Peyer's patch (tissue), 4 donors: Measurements from ENCODE around the gene UIMC1.

ENCODE experiments used
- POLR2A ChIP-seq, 2 donors: fragments of 450-650 bp; IDR thresholded peaks; one replicate each; pipeline ENCODE4 v1.5.1; 2017; ENCODE audit warnings: antibody characterized with exemption in 2 of 2, mild to moderate bottlenecking in 2 of 2, moderate library complexity in 2 of 2
- TF ChIP-seq, protein P1 (sequence below), 6 experiments: fragments of 450-650 bp in 4 of 6; fragments of 200-600 bp in 2 of 6; sonication (generic) in 1 of 6; IDR thresholded peaks; one replicate each; pipeline ENCODE4 v1.5.1; 2017 to 2019; ENCODE audit warnings: antibody characterized with exemption in 6 of 6, mild to moderate bottlenecking in 3 of 6, moderate library complexity in 1 of 6

DNA sequence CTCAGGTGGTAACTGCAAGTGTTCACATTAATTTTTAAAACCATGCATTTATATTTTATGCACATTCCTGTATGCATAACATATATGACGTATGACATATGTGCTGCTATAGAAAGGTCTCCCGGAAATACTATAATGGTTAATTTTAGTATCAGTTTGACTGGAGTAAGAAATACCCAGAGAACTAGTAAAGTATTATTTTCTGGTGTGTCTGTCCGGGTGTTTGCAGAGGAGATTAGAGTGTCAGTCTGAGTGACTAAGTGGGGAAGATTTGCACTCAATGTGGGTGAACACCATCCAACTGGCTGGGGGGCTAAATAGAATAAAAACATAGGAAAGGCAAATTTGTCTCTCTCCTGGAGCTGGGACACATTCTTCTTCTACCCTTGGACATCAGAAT, 26.9 kb downstream of the UIMC1 start:
- TF ChIP-seq, protein P1, sequence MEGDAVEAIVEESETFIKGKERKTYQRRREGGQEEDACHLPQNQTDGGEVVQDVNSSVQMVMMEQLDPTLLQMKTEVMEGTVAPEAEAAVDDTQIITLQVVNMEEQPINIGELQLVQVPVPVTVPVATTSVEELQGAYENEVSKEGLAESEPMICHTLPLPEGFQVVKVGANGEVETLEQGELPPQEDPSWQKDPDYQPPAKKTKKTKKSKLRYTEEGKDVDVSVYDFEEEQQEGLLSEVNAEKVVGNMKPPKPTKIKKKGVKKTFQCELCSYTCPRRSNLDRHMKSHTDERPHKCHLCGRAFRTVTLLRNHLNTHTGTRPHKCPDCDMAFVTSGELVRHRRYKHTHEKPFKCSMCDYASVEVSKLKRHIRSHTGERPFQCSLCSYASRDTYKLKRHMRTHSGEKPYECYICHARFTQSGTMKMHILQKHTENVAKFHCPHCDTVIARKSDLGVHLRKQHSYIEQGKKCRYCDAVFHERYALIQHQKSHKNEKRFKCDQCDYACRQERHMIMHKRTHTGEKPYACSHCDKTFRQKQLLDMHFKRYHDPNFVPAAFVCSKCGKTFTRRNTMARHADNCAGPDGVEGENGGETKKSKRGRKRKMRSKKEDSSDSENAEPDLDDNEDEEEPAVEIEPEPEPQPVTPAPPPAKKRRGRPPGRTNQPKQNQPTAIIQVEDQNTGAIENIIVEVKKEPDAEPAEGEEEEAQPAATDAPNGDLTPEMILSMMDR (IDR thresholded peaks at IDR 0.05) = no peak
- TF ChIP-seq POLR2A (IDR thresholded peaks at IDR 0.05) = no peak
